ENCODE results near the gene LACC1. TPM values are rescaled to one million over a fixed set of nuclear protein-coding genes. Genes with fewer than 3 reads are reported as not detected.

LACC1 gene
- 77.8 TPM for total RNA-seq (ENCODE audit: insufficient read depth, low replicate concordance)

- DNase-seq (ENCODE audit: low spot score), result no peak
Measured at GRCh38 chr13:43879755-43880181, at the start of gene LACC1. LACC1 (plus strand) TSS chr13:43879904; CDS start chr13:43880986, 1,082 bp downstream.

GRCh38 chr13:43830497-43830881 is 49.2 kb upstream of the LACC1 start:
- DNase-seq (ENCODE audit: low spot score), result peak; percentile 98

- peak; percentile 63 for DNase-seq (ENCODE audit: low spot score)
Measured at GRCh38 chr13:43831088-43831487, 48.6 kb upstream of the LACC1 start.

- DNase-seq (ENCODE audit: low spot score), result no peak
Measured at GRCh38 chr13:43835701-43836100, 44.0 kb upstream of the LACC1 start.

- peak; percentile 9 for DNase-seq (ENCODE audit: low spot score)
Measured at GRCh38 chr13:43838909-43839308, 40.8 kb upstream of the LACC1 start.

- no peak for DNase-seq (ENCODE audit: low spot score)
Measured at GRCh38 chr13:43846496-43847158, 33.1 kb upstream of the LACC1 start.

GRCh38 chr13:43848001-43848649 is 31.6 kb upstream of the LACC1 start:
- DNase-seq (ENCODE audit: low spot score), result peak; percentile 7

GRCh38 chr13:43850873-43851272 is 28.8 kb upstream of the LACC1 start:
- DNase-seq (ENCODE audit: low spot score), result no peak

- DNase-seq (ENCODE audit: low spot score), result no peak
Measured at GRCh38 chr13:43852923-43853404, 26.7 kb upstream of the LACC1 start.

GRCh38 chr13:43861863-43862262 is 17.8 kb upstream of the LACC1 start:
- no peak for DNase-seq (ENCODE audit: low spot score)

- DNase-seq (ENCODE audit: low spot score), result no peak
Measured at GRCh38 chr13:43864921-43865320, 14.8 kb upstream of the LACC1 start.

- no peak for DNase-seq (ENCODE audit: low spot score)
Measured at GRCh38 chr13:43865892-43866291, 13.8 kb upstream of the LACC1 start.

- peak; percentile 56 for DNase-seq (ENCODE audit: low spot score)
Measured at GRCh38 chr13:43872181-43872580, 7.5 kb upstream of the LACC1 start.

GRCh38 chr13:43874504-43875092 is 5.1 kb upstream of the LACC1 start:
- DNase-seq (ENCODE audit: low spot score), result peak; percentile 40

- no peak for DNase-seq (ENCODE audit: low spot score)
Measured at GRCh38 chr13:43876366-43876765, 3.3 kb upstream of the LACC1 start.

GRCh38 chr13:43877326-43877725 is 2.4 kb upstream of the LACC1 start:
- DNase-seq (ENCODE audit: low spot score), result peak; percentile 17

GRCh38 chr13:43877766-43878165 is 1.9 kb upstream of the LACC1 start:
- no peak for DNase-seq (ENCODE audit: low spot score)

- peak; percentile 86 for DNase-seq (ENCODE audit: low spot score)
Measured at GRCh38 chr13:43878892-43879754, 581 bp upstream of the LACC1 start, which contains the start of gene CCDC122. CCDC122 (minus strand) TSS chr13:43879740; CDS start chr13:43869376, 10,364 bp downstream.

- no peak for DNase-seq (ENCODE audit: low spot score)
Measured at GRCh38 chr13:43880214-43880855, 631 bp downstream of the LACC1 start.

GRCh38 chr13:43880926-43881325 is 1.2 kb downstream of the LACC1 start:
- DNase-seq (ENCODE audit: low spot score), result no peak

GRCh38 chr13:43881580-43881979 is 1.9 kb downstream of the LACC1 start:
- no peak for DNase-seq (ENCODE audit: low spot score)
